ENCODE results near the gene LGALS9.

Gene LGALS9

DNA sequence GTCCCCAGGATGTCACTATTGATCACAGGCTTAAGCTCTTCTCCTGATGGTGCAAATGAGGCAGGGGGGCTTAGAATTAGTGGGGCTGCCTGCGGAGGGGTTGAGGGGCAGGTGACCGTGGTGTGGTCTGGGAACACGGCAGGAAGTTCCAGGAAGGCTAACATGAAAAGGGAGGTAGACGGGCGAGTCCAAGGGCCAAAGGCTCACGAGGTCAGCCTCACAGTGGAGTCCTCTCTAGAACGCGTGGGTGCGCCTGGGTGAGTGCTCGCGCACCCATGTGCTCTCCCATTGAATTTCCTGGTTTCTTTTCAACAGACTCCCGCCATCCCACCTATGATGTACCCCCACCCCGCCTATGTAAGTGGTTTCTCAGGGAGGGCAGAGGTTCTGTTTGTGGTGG, 15.2 kb downstream of the LGALS9 start:
- TF ChIP-seq CREB1 (IDR thresholded peaks at IDR 0.05; ENCODE audit: low read depth) (no peak), YY1 (IDR thresholded peaks at IDR 0.05; ENCODE audit: low read depth) (no peak), RAD21 (IDR thresholded peaks at IDR 0.05; ENCODE audit: low read depth) (no peak), TAF1 (IDR thresholded peaks at IDR 0.05; ENCODE audit: low read depth) (no peak), TCF12 (IDR thresholded peaks at IDR 0.05; ENCODE audit: low read depth) (no peak), FOXM1 (IDR thresholded peaks at IDR 0.05; ENCODE audit: borderline replicate concordance, low read depth) (no peak), CEBPB (IDR thresholded peaks at IDR 0.05) (no peak), ZBTB7A (IDR thresholded peaks at IDR 0.05; ENCODE audit: low read depth) (no peak), EP300 (IDR thresholded peaks at IDR 0.05; ENCODE audit: borderline replicate concordance) (no peak), EGR1 (IDR thresholded peaks at IDR 0.05) (no peak), TEAD4 (IDR thresholded peaks at IDR 0.05) (no peak), NFIC (IDR thresholded peaks at IDR 0.05) (no peak)
- TF ChIP-seq, protein P1, sequence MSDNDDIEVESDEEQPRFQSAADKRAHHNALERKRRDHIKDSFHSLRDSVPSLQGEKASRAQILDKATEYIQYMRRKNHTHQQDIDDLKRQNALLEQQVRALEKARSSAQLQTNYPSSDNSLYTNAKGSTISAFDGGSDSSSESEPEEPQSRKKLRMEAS (IDR thresholded peaks at IDR 0.05): no peak
- TF ChIP-seq, protein P2, sequence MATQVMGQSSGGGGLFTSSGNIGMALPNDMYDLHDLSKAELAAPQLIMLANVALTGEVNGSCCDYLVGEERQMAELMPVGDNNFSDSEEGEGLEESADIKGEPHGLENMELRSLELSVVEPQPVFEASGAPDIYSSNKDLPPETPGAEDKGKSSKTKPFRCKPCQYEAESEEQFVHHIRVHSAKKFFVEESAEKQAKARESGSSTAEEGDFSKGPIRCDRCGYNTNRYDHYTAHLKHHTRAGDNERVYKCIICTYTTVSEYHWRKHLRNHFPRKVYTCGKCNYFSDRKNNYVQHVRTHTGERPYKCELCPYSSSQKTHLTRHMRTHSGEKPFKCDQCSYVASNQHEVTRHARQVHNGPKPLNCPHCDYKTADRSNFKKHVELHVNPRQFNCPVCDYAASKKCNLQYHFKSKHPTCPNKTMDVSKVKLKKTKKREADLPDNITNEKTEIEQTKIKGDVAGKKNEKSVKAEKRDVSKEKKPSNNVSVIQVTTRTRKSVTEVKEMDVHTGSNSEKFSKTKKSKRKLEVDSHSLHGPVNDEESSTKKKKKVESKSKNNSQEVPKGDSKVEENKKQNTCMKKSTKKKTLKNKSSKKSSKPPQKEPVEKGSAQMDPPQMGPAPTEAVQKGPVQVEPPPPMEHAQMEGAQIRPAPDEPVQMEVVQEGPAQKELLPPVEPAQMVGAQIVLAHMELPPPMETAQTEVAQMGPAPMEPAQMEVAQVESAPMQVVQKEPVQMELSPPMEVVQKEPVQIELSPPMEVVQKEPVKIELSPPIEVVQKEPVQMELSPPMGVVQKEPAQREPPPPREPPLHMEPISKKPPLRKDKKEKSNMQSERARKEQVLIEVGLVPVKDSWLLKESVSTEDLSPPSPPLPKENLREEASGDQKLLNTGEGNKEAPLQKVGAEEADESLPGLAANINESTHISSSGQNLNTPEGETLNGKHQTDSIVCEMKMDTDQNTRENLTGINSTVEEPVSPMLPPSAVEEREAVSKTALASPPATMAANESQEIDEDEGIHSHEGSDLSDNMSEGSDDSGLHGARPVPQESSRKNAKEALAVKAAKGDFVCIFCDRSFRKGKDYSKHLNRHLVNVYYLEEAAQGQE (IDR thresholded peaks at IDR 0.05; ENCODE audit: low read depth): no peak
- TF ChIP-seq, protein P3, sequence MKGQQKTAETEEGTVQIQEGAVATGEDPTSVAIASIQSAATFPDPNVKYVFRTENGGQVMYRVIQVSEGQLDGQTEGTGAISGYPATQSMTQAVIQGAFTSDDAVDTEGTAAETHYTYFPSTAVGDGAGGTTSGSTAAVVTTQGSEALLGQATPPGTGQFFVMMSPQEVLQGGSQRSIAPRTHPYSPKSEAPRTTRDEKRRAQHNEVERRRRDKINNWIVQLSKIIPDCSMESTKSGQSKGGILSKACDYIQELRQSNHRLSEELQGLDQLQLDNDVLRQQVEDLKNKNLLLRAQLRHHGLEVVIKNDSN (IDR thresholded peaks at IDR 0.05): no peak

DNA sequence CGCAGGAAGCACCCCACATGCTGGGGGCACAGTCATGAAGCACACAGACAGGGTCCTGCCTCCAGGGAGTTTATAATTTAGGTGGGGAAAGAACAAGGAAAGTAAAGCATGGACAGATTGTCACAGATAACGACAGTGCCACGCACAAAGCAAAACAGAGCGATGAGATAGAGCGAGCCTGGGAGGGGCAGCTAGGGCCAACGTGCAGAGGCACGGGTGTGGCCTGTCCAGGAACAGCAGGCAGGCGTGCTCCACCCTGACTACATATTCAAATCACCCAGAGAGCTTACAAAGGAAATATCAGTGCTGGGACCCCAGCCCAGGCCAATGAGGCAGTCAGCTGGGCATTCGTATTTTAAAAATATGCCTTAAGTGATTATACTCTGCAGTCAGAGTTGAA, 16.8 kb downstream of the LGALS9 start:
- no peak for TF ChIP-seq EP300 (IDR thresholded peaks at IDR 0.05; ENCODE audit: borderline replicate concordance)
- TF ChIP-seq, protein P1 (IDR thresholded peaks at IDR 0.05): no peak
- TF ChIP-seq, protein P2 (IDR thresholded peaks at IDR 0.05; ENCODE audit: low read depth): no peak
- TF ChIP-seq NFIC (IDR thresholded peaks at IDR 0.05): no peak
- no peak for TF ChIP-seq CEBPB (IDR thresholded peaks at IDR 0.05)
- no peak for TF ChIP-seq TEAD4 (IDR thresholded peaks at IDR 0.05)
- no peak for TF ChIP-seq TAF1 (IDR thresholded peaks at IDR 0.05; ENCODE audit: low read depth)
- TF ChIP-seq RAD21 (IDR thresholded peaks at IDR 0.05; ENCODE audit: low read depth): no peak
- TF ChIP-seq FOXM1 (IDR thresholded peaks at IDR 0.05; ENCODE audit: borderline replicate concordance, low read depth): no peak
- no peak for TF ChIP-seq ZBTB7A (IDR thresholded peaks at IDR 0.05; ENCODE audit: low read depth)
- no peak for TF ChIP-seq TCF12 (IDR thresholded peaks at IDR 0.05; ENCODE audit: low read depth)
- TF ChIP-seq, protein P3 (IDR thresholded peaks at IDR 0.05): no peak
- TF ChIP-seq CREB1 (IDR thresholded peaks at IDR 0.05; ENCODE audit: low read depth): no peak
- TF ChIP-seq EGR1 (IDR thresholded peaks at IDR 0.05): no peak
- no peak for TF ChIP-seq YY1 (IDR thresholded peaks at IDR 0.05; ENCODE audit: low read depth)

DNA sequence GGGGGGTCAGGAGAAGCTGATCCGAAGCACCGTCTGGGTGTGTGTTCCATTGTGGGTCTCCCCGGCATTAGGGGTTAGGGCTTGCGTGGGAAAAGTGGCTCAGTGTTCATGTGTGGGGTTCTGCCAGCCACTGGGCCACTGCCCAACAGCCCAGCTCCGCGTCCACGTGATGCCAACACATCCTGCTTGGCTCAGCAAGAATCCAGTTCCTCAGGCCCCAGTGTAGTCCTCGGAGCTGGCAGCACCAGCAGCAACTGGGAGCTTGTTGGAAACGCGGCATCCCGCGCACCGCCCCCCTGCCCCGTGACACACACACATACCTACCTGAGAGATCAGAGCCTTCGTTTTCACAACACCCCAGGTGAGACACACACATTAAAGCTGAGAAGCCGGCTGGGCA, 18.9 kb downstream of the LGALS9 start:
- TF ChIP-seq TEAD4 (IDR thresholded peaks at IDR 0.05) (no peak), YY1 (IDR thresholded peaks at IDR 0.05; ENCODE audit: low read depth) (no peak), TAF1 (IDR thresholded peaks at IDR 0.05; ENCODE audit: low read depth) (no peak), EGR1 (IDR thresholded peaks at IDR 0.05) (no peak), ZBTB7A (IDR thresholded peaks at IDR 0.05; ENCODE audit: low read depth) (no peak), FOXM1 (IDR thresholded peaks at IDR 0.05; ENCODE audit: borderline replicate concordance, low read depth) (no peak), NFIC (IDR thresholded peaks at IDR 0.05) (no peak), CREB1 (IDR thresholded peaks at IDR 0.05; ENCODE audit: low read depth) (no peak), EP300 (IDR thresholded peaks at IDR 0.05; ENCODE audit: borderline replicate concordance) (no peak), TCF12 (IDR thresholded peaks at IDR 0.05; ENCODE audit: low read depth) (no peak), CEBPB (IDR thresholded peaks at IDR 0.05) (no peak), RAD21 (IDR thresholded peaks at IDR 0.05; ENCODE audit: low read depth) (no peak)
- TF ChIP-seq, protein P2 (IDR thresholded peaks at IDR 0.05; ENCODE audit: low read depth): no peak
- TF ChIP-seq, protein P3 (IDR thresholded peaks at IDR 0.05): no peak
- TF ChIP-seq, protein P1 (IDR thresholded peaks at IDR 0.05): no peak

Data from Ishikawa (cell line).